Kidney epithelial cell (primary cell): Measurements from ENCODE around the gene ALDH18A1. TPM values are rescaled to one million over a fixed set of nuclear protein-coding genes. Genes with fewer than 3 reads are reported as not detected.

Source experiments
- DNase-seq: peaks from one replicate; pipeline ENCODE4 v3.0.0-alpha.2; 2010; ENCODE audit warnings: low read depth
- H3K27me3 ChIP-seq: 2 replicates; pipeline ENCODE4 v1.6.0; 2011; ENCODE audit warnings: low read length; ENCODE audit not compliant: control insufficient read depth, insufficient read depth
- H3K36me3 ChIP-seq: 2 replicates; pipeline ENCODE4 v1.5.1; 2011; ENCODE audit warnings: low read length; ENCODE audit not compliant: control insufficient read depth, insufficient read depth
- H3K4me3 ChIP-seq: 2 replicates; pipeline ENCODE4 v1.5.1; 2011; ENCODE audit warnings: low read depth, mild to moderate bottlenecking, control low read depth, low read length
- CTCF ChIP-seq: IDR thresholded peaks from 2 replicates; pipeline ENCODE4 v1.5.1; 2011; ENCODE audit warnings: mild to moderate bottlenecking, moderate library complexity, low read length, control low read depth, inconsistent platforms; ENCODE audit not compliant: insufficient read depth, poor library complexity, severe bottlenecking
- total RNA-seq: library from RNA; depleted of rRNA; stranded (reverse); fragments of >200 nt; gene quantifications from 2 replicates; pipeline ENCODE4 v1.2.3, GENCODE V29; 2015

The ALDH18A1 gene
- total RNA-seq, 1 donor from 2014 or later: 51.2 TPM

- TF ChIP-seq CTCF: no peak
- no peak for DNase-seq
- H3K36me3 ChIP-seq: no peaks in the 10 kb centered on the region
- no peak overlapping the region for H3K4me3 ChIP-seq
- H3K27me3 ChIP-seq: no peaks in the 10 kb centered on the region
These were observed 56.4 kb downstream of the ALDH18A1 start for GRCh38 chr10:95600158-95600557.

- no peak for TF ChIP-seq CTCF
- Histone ChIP-seq H3K4me3 (no peak overlapping the region), H3K27me3 (no peaks in the 10 kb centered on the region), H3K36me3 (no peaks in the 10 kb centered on the region)
- DNase-seq: no peak
These were observed 58.7 kb downstream of the ALDH18A1 start for GRCh38 chr10:95597788-95598187.

GRCh38 chr10:95588025-95588424 is 68.5 kb downstream of the ALDH18A1 start:
- Histone ChIP-seq H3K27me3 (no peaks in the 10 kb centered on the region), H3K4me3 (no peak overlapping the region), H3K36me3 (no peaks in the 10 kb centered on the region)
- no peak for TF ChIP-seq CTCF
- DNase-seq: no peak

GRCh38 chr10:95579835-95580535 is 76.5 kb downstream of the ALDH18A1 start:
- no peak for TF ChIP-seq CTCF
- no peak overlapping the region for H3K4me3 ChIP-seq
- no peaks in the 10 kb centered on the region for H3K27me3 ChIP-seq
- DNase-seq: no peak
- H3K36me3 ChIP-seq: no peaks in the 10 kb centered on the region

GRCh38 chr10:95579292-95579691 is 77.2 kb downstream of the ALDH18A1 start:
- DNase-seq: no peak
- Histone ChIP-seq H3K27me3 (no peaks in the 10 kb centered on the region), H3K4me3 (no peak overlapping the region), H3K36me3 (no peaks in the 10 kb centered on the region)
- TF ChIP-seq CTCF: no peak

- no peak for TF ChIP-seq CTCF
- Histone ChIP-seq H3K27me3 (no peaks in the 10 kb centered on the region), H3K36me3 (no peaks in the 10 kb centered on the region), H3K4me3 (no peak overlapping the region)
- DNase-seq: no peak
These were observed 77.9 kb downstream of the ALDH18A1 start for GRCh38 chr10:95578619-95579018.
